ENCODE measurements around the gene MAPRE2.

MAPRE2 gene

GRCh38 chr18:35171315-35171987 lies 130.2 kb downstream of the MAPRE2 start:
- Histone ChIP-seq H3K27me3 (ENCODE audit: low read length) (no peaks in the 10 kb centered on the region), H3F3A (ENCODE audit: insufficient read depth) (peaks cover 11% of the 10 kb centered on the region; the same call in 1 of the 2 replicates), H4K20me1 (ENCODE audit: low read depth, low read length) (no peaks in the 10 kb centered on the region), H3K9ac (ENCODE audit: low read length) (no peak overlapping the region), H3K4me2 (ENCODE audit: low read depth, low read length, poor library complexity, severe bottlenecking) (no peak overlapping the region), H3K9me2 (replicated peaks; ENCODE audit: insufficient read depth, low read length) (no peaks in the 10 kb centered on the region), H3K36me3 (ENCODE audit: low read length) (no peaks in the 10 kb centered on the region; the same call in 1 of the 2 replicates), H3K9me3 (ENCODE audit: insufficient read depth, low read length) (no peaks in the 10 kb centered on the region), H3K4me3 (ENCODE audit: insufficient read depth, low read length, poor library complexity, severe bottlenecking) (no peak overlapping the region), H3K27ac (ENCODE audit: low read depth, low read length) (no peak overlapping the region), H2AFZ (ENCODE audit: low read depth, low read length, severe bottlenecking) (no peak overlapping the region), H3K79me2 (ENCODE audit: insufficient read depth, low read length) (no peaks in the 10 kb centered on the region)
- no peak for TF ChIP-seq EZH2phosphoT487 (conservative IDR thresholded peaks at IDR 0.05; ENCODE audit: low read length)
- no peak for TF ChIP-seq CTCF (IDR thresholded peaks at IDR 0.05; ENCODE audit: insufficient read depth, low read length, poor library complexity, severe bottlenecking)

GRCh38 chr18:35172009-35172408 lies 130.8 kb downstream of the MAPRE2 start:
- no peaks in the 10 kb centered on the region for H3K79me2 ChIP-seq (ENCODE audit: insufficient read depth, low read length)
- no peak overlapping the region for H3K27ac ChIP-seq (ENCODE audit: low read depth, low read length)
- H3K4me2 ChIP-seq (ENCODE audit: low read depth, low read length, poor library complexity, severe bottlenecking), result no peak overlapping the region
- H4K20me1 ChIP-seq (ENCODE audit: low read depth, low read length), result no peaks in the 10 kb centered on the region
- H3K4me3 ChIP-seq (ENCODE audit: insufficient read depth, low read length, poor library complexity, severe bottlenecking), result no peak overlapping the region
- no peak overlapping the region for H3K9ac ChIP-seq (ENCODE audit: low read length)
- H3K27me3 ChIP-seq (ENCODE audit: low read length), result no peaks in the 10 kb centered on the region
- TF ChIP-seq CTCF (IDR thresholded peaks at IDR 0.05; ENCODE audit: insufficient read depth, low read length, poor library complexity, severe bottlenecking) (no peak), EZH2phosphoT487 (conservative IDR thresholded peaks at IDR 0.05; ENCODE audit: low read length) (no peak)
- H3K36me3 ChIP-seq (ENCODE audit: low read length), result no peaks in the 10 kb centered on the region; the same call in 1 of the 2 replicates
- peaks cover 11% of the 10 kb centered on the region; the same call in 1 of the 2 replicates for H3F3A ChIP-seq (ENCODE audit: insufficient read depth)
- H3K9me3 ChIP-seq (ENCODE audit: insufficient read depth, low read length), result no peaks in the 10 kb centered on the region
- no peak overlapping the region for H2AFZ ChIP-seq (ENCODE audit: low read depth, low read length, severe bottlenecking)
- H3K9me2 ChIP-seq (replicated peaks; ENCODE audit: insufficient read depth, low read length), result no peaks in the 10 kb centered on the region

GRCh38 chr18:35172451-35173035 lies 131.3 kb downstream of the MAPRE2 start:
- Histone ChIP-seq H3K27me3 (ENCODE audit: low read length) (no peaks in the 10 kb centered on the region), H3K4me2 (ENCODE audit: low read depth, low read length, poor library complexity, severe bottlenecking) (no peak overlapping the region), H3K9me2 (replicated peaks; ENCODE audit: insufficient read depth, low read length) (no peaks in the 10 kb centered on the region), H3K36me3 (ENCODE audit: low read length) (no peaks in the 10 kb centered on the region; the same call in 1 of the 2 replicates), H3K9ac (ENCODE audit: low read length) (no peak overlapping the region), H3K79me2 (ENCODE audit: insufficient read depth, low read length) (no peaks in the 10 kb centered on the region), H3K27ac (ENCODE audit: low read depth, low read length) (no peak overlapping the region), H3K9me3 (ENCODE audit: insufficient read depth, low read length) (no peaks in the 10 kb centered on the region), H2AFZ (ENCODE audit: low read depth, low read length, severe bottlenecking) (no peak overlapping the region), H3K4me3 (ENCODE audit: insufficient read depth, low read length, poor library complexity, severe bottlenecking) (no peak overlapping the region), H3F3A (ENCODE audit: insufficient read depth) (peaks cover 11% of the 10 kb centered on the region; the same call in 1 of the 2 replicates), H4K20me1 (ENCODE audit: low read depth, low read length) (no peaks in the 10 kb centered on the region)
- no peak for TF ChIP-seq CTCF (IDR thresholded peaks at IDR 0.05; ENCODE audit: insufficient read depth, low read length, poor library complexity, severe bottlenecking)

Measured in SU-DHL-6 (cell line).